Measurements from ENCODE around the gene TLCD2.
"Not testable (repeated sequence)": the region's sequence is repeated elsewhere in the genome, so short reads cannot be mapped to it uniquely, and the experiment has no call there.

TLCD2 gene

GRCh38 chr17:1718362-1719165 lies 8.4 kb upstream of the TLCD2 start:
- DNase-seq: no peak

GRCh38 chr17:1716912-1717695 lies 6.9 kb upstream of the TLCD2 start:
- peak; percentile 30 to 98 (median 86) for DNase-seq

DNA sequence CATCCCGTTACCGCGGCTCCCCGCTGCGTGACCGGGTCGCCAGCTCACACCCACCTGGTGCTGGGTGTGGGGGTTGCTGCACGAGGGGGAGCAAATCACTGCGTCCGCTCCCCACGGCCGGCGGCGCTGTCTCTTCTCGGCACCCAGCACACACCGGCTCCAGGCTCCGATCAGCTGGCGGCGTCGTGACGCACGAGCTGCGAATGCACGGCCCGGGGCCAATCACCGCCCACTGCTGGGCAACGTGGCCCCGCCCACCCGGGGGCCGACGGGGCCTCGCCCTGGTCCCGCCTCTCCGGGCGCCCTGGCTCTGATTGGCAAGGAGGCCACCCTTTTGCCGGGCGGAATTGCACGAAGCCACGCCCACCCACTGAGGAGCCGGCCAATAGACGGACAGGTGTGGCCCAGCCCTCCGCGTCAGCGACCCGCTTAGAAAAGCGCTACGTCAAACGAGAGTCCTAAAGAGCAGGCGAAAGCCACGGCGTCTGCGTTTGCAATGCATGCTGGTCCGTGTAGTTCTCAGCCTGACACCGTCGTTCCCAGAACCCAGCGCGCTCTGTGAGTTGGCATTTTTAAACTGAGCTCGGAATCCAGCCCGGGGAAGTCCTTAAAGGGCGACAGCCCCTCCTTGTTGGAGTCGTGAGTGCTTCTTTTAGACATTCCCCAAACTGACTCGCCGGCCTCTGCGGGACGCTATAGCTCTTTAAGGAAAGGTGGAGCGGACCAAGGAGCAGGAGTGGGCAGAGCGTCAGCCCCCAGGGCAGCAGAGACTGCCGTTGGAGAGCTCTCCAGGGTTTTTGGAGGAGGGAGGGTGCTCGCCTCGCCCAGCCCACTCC lies 6.1 kb upstream of the TLCD2 start:
- peak; percentile 73 to 100 (median 100) for DNase-seq

- peak in 1 of 51 donors; percentile 58 for DNase-seq
Observed at GRCh38 chr17:1715803-1716075, 5.6 kb upstream of the TLCD2 start.

DNA sequence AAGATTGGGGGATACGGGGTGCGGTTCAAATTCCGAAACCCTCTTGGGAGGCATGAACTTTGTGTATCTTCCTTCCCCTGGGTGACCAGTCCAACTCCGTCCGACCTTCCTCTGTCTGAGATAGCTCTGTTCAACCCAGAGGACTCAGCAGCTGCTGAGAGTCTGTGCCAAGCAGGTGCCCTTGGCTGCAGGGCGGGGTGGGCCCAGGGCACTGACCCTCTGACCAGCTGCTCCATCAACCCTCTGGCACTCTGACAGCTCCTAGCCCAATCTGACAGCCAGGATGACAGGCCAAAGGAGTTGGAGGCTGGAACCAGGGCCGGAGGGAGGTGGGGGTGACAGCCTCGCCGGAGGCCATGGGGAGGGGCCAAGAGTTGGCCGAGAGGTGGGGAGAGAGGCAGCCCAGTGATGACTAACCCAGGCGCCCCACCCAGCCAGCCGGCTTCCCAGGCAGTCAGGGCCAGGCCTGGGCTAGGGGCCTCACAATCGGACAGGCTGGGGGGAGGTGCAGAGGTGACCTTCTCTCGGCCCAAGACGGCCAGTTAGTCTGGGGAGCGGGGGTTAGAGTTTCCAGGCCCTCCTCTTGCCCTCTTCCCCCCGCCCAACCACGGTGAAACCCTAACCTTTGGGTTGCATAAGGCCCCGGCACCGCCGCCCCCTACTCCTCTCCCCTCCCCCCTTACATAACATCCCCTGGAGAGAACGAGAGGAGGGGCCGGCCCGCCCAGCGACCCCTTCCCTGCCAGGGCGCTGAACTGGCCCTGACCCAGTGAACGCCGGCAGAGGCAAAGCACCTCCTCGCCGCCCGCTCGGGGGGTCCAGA lies 5.0 kb upstream of the TLCD2 start:
- DNase-seq: peak in 29 of 51 donors; percentile 14 to 78 (median 46)

DNA sequence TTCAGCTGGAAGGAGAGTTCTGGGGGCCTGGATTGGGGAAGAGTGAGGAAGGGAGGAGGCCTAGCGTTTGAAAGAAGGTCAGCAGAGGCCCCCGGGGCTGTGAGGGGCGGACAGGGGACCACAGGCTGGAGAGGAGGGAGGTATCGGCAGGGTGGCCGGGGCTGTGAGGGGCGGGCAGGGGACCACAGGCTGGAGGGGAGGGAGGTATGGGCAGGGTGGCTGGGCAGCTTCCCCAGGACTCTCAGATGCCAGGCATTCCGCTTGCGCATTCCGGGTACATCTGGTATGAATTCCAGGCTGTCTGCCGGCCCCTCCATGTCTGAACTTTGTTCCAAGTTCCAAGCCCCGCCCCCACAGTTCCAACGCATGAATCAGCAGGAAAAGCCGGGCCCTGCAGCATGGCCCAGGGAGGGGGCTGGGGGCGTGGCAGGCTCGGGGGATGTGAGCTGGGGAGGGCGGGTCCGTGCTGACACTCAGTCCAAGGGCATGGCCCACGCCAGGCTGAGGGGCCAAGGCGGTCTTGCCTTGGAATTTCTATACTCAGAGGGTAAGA lies 4.3 kb upstream of the TLCD2 start:
- DNase-seq: peak in 45 of 51 donors; percentile 13 to 89 (median 65)

DNA sequence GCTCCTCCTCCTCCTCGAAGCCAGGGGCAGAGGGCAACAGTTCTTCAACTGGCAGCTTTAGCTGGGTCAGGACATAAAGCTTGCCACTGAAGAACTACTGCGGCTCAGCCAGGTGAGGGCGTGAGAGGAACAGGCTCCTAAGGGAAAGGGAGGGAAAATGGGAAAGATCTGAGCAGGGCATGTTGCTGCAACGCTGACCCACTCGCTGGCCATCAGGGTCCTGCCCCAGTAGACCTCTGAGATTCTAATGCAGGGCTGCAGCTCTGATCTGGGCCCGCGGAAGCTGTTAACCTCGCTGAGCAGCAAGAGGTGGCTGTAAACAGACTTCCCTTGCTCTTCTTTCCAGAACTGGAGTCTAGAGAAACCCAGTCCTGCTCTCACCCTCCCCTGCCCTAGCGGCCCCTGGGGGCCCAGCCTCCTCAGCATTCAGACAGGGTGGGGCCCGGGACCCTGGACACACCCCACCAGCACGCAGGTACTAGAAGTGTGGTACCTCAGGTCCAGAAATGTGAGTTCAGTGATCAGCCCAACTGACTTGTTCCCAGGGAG lies 3.8 kb upstream of the TLCD2 start:
- DNase-seq: no peak

GRCh38 chr17:1713160-1713877 lies 3.1 kb upstream of the TLCD2 start:
- DNase-seq: no peak

GRCh38 chr17:1712271-1712670 lies 2.1 kb upstream of the TLCD2 start:
- no peak for DNase-seq

- no peak for DNase-seq
Observed at GRCh38 chr17:1711804-1712203, 1.6 kb upstream of the TLCD2 start.

DNA sequence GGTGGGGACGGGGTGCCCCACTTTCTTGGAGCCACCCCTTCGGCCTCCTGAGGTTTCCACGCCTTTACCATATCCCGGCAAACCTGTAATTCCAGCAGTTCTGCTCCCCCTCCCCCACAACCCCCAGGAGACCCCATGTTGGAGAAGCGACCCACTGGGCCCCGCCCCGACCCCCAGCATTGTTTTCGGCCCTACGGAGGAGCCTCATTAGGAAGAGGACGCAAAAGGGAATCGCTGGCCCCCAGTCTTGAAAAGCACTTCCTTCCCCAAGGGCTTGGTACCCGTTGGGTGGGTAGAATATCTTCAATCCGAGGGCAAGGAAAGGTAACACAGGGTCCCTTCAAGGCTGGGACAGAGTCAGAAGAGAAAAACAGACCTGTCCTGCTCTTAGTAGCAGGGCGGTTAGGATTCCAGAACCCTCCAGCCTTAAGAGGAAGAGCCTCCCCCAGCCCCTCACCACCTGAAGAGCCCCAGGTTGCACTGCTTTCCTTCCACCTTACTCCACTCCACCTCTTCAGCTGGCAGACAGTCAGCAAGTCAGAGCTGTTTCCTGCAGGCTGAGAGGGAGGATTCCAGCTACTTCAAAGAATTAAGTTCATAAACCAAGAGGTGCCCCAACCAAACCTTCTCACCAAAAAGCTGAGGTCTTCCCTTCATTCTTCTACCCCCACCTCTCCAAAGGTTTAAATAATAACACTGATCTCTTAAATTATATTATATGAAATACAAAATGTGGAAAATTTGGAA lies 803 bp upstream of the TLCD2 start:
- no peak for DNase-seq

DNA sequence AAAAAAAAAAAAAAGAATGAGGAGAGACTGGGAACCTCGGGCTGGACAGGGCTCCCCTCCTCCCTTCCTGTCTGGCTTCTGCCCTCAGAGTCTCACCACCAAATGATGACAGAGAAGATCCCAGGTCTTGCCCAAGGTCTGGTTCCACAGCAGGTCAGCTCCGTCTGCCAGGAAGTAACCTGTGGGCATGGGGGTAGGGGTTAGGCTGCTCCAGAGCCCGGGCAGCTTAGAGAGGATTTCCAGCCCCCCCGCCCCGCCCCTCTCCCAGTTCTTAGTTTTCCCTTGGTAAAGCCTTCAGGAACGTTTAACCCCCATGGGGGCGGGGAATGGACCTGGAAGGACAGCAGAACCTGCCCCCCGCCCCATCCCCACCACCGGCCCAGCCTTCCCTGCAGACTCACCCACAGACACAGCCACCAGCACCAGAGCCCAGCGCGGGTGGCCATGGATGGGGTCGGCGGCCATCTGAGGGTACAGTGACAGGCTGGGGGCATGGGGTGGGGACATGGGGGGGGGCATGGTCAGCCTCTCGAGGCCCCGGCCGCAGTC lies 700 bp downstream of the TLCD2 start:
- no peak for DNase-seq

DNA sequence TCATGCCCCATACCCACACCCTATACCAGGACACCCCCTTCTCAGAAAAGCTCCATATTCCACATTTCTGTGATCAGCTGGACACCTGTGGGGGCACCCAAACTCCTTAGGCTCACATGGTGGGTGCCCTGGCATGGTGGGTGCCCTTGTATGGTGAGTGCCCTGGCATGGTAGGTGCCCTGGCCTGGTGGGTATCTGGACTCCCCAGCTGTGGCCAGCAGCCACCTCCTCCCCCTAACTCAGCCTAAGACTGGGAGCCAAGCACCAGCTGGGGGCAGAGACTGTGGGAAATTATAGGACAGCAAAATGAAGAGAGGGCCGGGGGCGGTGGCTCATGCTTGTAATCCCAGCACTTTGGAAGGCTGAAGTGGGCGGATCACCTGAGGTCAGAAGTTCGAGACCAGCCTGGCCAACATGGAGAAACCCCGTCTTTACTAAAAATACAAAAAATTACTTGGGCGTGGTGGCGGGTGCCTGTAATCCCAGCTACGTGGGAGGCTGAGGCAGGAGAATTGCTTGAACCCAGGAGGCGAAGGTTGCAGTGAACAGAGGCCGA lies 1.3 kb downstream of the TLCD2 start:
- not testable (repeated sequence) for DNase-seq

DNA sequence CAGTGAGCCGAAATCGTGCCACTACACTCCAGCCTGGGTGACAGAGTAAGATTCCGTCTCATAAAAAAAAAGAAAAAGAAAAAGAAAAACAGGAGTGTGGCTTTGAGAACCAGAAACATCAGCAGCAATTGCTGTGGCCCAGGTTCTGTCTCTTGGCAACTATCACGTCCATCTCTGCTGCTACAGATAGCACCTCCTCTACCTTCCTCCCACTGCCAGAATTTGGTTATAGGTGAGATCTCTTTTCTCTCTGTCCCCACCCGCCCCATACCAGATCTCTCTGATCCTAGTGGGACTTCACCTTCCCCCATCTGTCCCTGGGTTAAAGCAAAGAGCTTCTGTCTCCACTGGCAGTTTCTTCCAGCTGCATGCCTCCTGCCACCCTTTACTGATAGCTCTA lies 3.1 kb downstream of the TLCD2 start:
- DNase-seq: no peak

DNA sequence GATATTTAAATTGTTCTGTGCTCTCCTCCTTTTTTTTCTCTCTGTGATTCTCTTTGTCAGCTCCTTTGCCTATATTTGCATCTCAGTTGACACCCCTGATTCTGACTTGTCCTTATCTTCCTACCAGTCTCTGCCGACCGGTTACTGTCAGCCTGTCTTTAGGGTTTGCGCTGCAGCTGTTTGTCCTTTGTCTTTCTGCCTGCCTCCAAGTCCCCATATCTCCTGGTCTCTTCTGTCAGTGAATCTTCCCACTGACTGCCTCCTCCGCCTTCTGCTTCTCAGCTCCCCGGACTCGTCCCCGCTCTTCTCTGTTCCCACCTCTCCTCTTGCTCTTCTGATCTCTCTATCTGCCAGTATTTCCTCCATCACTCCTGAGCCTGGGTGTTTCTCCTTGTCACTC lies 5.2 kb downstream of the TLCD2 start:
- no peak for DNase-seq

DNA sequence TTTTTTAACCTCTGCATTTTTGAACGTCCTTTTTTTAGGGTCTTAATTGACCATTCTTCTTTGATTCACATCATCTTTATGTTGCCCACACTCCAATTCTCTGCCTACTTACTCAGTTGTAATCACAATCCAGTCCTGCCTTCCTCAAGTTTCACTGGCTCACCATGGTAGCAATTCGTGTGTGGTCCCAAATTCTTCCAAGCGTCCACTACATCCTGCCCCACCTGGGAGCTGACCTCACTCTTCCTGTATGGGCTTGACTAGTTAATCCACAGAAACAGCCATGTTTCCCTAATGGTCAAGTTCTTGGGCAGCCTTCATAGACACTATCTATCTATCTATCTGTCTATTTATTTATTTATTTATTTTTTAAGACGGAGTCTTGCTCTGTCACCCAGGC lies 7.1 kb downstream of the TLCD2 start:
- DNase-seq: no peak

DNA sequence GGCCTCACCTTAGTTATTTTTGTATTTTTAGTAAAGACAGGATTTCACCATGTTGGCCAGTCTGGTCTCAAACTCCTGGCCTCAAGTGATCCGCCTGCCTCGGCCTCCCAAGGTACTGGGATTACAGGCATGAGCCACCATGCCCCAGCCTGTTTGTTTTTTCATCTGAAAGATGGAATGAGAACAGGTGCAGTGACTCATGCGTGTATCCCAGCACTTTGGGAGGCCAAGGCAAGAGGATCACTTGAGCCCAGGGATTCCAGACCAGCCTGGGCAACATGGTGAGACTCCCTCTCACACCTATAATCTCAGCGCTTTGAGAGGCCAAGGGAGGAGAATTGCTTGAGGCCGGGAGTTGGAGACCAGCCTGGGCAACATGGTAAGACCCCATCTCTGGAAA lies 10.3 kb downstream of the TLCD2 start:
- not testable (repeated sequence) for DNase-seq

- DNase-seq: no peak
Observed at GRCh38 chr17:1697681-1698080, 12.5 kb downstream of the TLCD2 start.

- no peak for DNase-seq
Observed at GRCh38 chr17:1695365-1695764, 14.8 kb downstream of the TLCD2 start.
